ENCODE data around the gene PFN4.
"Not testable (repeated sequence)": the region's sequence is repeated elsewhere in the genome, so short reads cannot be mapped to it uniquely, and the experiment has no call there.

PFN4 gene

GRCh38 chr2:24123195-24123921 lies at the start of gene PFN4, which contains the start of gene FAM228B:
TSS of gene PFN4 (minus strand) at chr2:24123334. CDS start at chr2:24122535, 799 bp downstream.
TSS of gene FAM228B (plus strand) at chr2:24123469. CDS start at chr2:24124362, 893 bp downstream.
- DNase-seq = peak; percentile 60

- no peak for DNase-seq
Measured at GRCh38 chr2:24169023-24169422, 45.9 kb upstream of the PFN4 start.

GRCh38 chr2:24164416-24164973 lies 41.4 kb upstream of the PFN4 start:
- DNase-seq = no peak

- DNase-seq = no peak
Measured at GRCh38 chr2:24163601-24164000, 40.5 kb upstream of the PFN4 start.

GRCh38 chr2:24163186-24163585 lies 40.1 kb upstream of the PFN4 start:
- DNase-seq = no peak

- no peak for DNase-seq
Measured at GRCh38 chr2:24162494-24162893, 39.4 kb upstream of the PFN4 start.

GRCh38 chr2:24160761-24161160 lies 37.6 kb upstream of the PFN4 start:
- no peak for DNase-seq

GRCh38 chr2:24159708-24160107 lies 36.6 kb upstream of the PFN4 start:
- no peak for DNase-seq

- no peak for DNase-seq
Measured at GRCh38 chr2:24158131-24158530, 35.0 kb upstream of the PFN4 start.

- DNase-seq = no peak
Measured at GRCh38 chr2:24153478-24153877, 30.3 kb upstream of the PFN4 start.

GRCh38 chr2:24152413-24153197 lies 29.5 kb upstream of the PFN4 start:
- DNase-seq = no peak

GRCh38 chr2:24147364-24147763 lies 24.2 kb upstream of the PFN4 start:
- no peak for DNase-seq

- not testable (repeated sequence) for DNase-seq
Measured at GRCh38 chr2:24140305-24140704, 17.2 kb upstream of the PFN4 start.

- DNase-seq = no peak
Measured at GRCh38 chr2:24132543-24132942, 9.4 kb upstream of the PFN4 start.

- DNase-seq = no peak
Measured at GRCh38 chr2:24125956-24126355, 2.8 kb upstream of the PFN4 start.

- no peak for DNase-seq
Measured at GRCh38 chr2:24123922-24124580, 917 bp upstream of the PFN4 start.

- DNase-seq = no peak
Measured at GRCh38 chr2:24122366-24123194, 554 bp downstream of the PFN4 start.

GRCh38 chr2:24121469-24121868 lies 1.7 kb downstream of the PFN4 start:
- DNase-seq = no peak

GRCh38 chr2:24121066-24121465 lies 2.1 kb downstream of the PFN4 start:
- no peak for DNase-seq

GRCh38 chr2:24117902-24118301 lies 5.2 kb downstream of the PFN4 start:
- no peak for DNase-seq

GRCh38 chr2:24115057-24115456 lies 8.1 kb downstream of the PFN4 start:
- no peak for DNase-seq

- no peak for DNase-seq
Measured at GRCh38 chr2:24111407-24111901, 11.7 kb downstream of the PFN4 start.
